ENCODE data around the gene CDKAL1. TPM values are rescaled to one million over a fixed set of nuclear protein-coding genes. Genes with fewer than 3 reads are reported as not detected.
A peak's percentile ranks its signal among the peaks of the same experiment; 100 is the strongest.

CDKAL1 gene
- total RNA-seq, 4 donors from 2014 or later = 24.7 to 32.8 (median 29.8) TPM

DNA sequence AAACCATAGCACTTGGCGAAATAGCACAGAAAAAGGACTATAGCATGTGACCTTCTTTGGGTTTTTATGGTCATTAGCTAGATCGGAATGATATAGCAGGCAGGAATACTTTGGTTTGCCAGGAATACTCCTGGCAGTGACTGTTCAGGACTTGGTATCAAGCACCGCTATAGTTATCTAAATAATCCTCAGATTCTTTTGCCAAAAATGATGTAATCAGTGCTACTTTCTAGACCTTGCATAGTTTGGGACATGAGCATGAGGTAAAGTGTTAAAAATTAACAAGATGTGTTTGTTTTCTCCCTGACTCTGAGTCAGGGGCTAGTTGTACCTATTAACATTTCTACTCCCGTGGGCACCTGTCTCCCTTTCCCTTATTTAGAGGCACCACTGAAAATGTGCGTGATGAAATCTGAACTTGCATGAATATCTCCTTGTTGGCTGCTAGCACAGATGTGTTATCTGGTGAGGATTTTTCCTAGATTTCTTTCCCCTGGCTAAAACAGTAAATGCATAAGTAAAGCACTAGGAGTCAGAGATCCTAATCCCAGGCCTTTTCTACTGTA is 511.0 kb downstream of the CDKAL1 start:
- TF ChIP-seq, protein P1, sequence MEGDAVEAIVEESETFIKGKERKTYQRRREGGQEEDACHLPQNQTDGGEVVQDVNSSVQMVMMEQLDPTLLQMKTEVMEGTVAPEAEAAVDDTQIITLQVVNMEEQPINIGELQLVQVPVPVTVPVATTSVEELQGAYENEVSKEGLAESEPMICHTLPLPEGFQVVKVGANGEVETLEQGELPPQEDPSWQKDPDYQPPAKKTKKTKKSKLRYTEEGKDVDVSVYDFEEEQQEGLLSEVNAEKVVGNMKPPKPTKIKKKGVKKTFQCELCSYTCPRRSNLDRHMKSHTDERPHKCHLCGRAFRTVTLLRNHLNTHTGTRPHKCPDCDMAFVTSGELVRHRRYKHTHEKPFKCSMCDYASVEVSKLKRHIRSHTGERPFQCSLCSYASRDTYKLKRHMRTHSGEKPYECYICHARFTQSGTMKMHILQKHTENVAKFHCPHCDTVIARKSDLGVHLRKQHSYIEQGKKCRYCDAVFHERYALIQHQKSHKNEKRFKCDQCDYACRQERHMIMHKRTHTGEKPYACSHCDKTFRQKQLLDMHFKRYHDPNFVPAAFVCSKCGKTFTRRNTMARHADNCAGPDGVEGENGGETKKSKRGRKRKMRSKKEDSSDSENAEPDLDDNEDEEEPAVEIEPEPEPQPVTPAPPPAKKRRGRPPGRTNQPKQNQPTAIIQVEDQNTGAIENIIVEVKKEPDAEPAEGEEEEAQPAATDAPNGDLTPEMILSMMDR (IDR thresholded peaks at IDR 0.05) = no peak
- TF ChIP-seq POLR2A (IDR thresholded peaks at IDR 0.05) = no peak
- intact Hi-C loops (cut with DNase I) = no loop called here
- H3K27me3 ChIP-seq = no peaks in the 10 kb centered on the region
- H3K9me3 ChIP-seq = no peaks in the 10 kb centered on the region
- DNase-seq = no peak
- 89 to 93% methylated on average over 5 of the region's 5 CpGs for WGBS, 2 donors
- no peak overlapping the region for H3K4me3 ChIP-seq (replicated peaks in 1 of 3)
- no peaks in the 10 kb centered on the region for H3K36me3 ChIP-seq
- H3K4me1 ChIP-seq = peaks cover 0 to 14% of the 10 kb centered on the region in 2 donors
- no peak overlapping the region for H3K27ac ChIP-seq

DNA sequence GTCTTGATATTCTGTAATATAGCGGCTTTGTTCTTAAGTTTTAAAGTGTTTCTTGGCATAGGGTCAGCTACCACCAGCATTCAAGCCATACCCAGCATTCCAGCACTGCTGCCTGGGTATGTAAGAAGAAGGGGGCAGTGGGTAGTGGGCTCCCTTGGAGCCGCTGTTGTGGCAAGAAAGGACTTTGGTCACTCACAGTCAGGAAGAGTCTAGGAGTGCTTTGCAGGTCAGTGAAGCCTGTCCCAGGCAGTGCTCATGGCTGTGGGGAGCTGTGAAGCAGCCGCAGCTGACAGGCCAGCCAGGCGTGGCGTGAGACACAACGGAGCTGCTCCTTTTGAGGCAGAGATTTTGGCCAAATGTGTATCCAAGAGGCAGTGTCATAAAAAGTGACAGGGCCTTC is 512.0 kb downstream of the CDKAL1 start:
- intact Hi-C loops (cut with DNase I) = no loop called here
- TF ChIP-seq, protein P1 (IDR thresholded peaks at IDR 0.05) = no peak
- no peaks in the 10 kb centered on the region for H3K27me3 ChIP-seq
- no peaks in the 10 kb centered on the region for H3K9me3 ChIP-seq
- H3K36me3 ChIP-seq = no peaks in the 10 kb centered on the region
- H3K27ac ChIP-seq = peak overlapping the region in 1 of 3 donors; percentile 7
- DNase-seq = peak; percentile 85 to 89
- WGBS, 2 donors = 20 to 27% methylated on average over 4 to 6 of the region's 6 CpGs
- H3K4me3 ChIP-seq (replicated peaks in 1 of 3) = no peak overlapping the region
- peaks cover 0 to 14% of the 10 kb centered on the region in 2 donors for H3K4me1 ChIP-seq

DNA sequence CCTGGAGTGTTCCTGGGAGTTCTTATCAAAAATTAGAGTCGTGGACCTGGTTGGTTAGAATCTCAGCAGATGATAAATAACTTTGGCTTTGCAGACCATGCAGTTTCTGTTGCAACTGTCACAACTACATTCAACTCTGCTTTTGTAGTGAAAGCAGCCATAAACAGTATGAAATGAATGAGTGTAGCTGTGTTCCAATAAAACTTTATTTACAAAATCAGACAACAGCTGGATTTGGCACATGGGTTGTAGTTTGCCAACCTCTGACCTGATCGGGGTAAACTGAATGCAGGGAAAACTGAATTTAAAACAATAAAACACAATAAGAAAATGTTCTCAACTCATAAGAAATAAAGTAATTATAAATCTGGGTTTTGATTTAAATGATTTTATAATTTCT is 513.8 kb downstream of the CDKAL1 start:
- Histone ChIP-seq H3K27me3 (no peaks in the 10 kb centered on the region), H3K4me3 (replicated peaks in 1 of 3) (no peak overlapping the region), H3K4me1 (peaks cover 0 to 14% of the 10 kb centered on the region in 2 donors), H3K36me3 (no peaks in the 10 kb centered on the region), H3K9me3 (no peaks in the 10 kb centered on the region), H3K27ac (no peak overlapping the region)
- 91 to 92% methylated on average over 2 of the region's 2 CpGs for WGBS, 2 donors
- TF ChIP-seq POLR2A (IDR thresholded peaks at IDR 0.05) = no peak
- TF ChIP-seq, protein P1 (IDR thresholded peaks at IDR 0.05) = no peak
- intact Hi-C loops (cut with DNase I) = no loop called here
- DNase-seq = no peak

DNA sequence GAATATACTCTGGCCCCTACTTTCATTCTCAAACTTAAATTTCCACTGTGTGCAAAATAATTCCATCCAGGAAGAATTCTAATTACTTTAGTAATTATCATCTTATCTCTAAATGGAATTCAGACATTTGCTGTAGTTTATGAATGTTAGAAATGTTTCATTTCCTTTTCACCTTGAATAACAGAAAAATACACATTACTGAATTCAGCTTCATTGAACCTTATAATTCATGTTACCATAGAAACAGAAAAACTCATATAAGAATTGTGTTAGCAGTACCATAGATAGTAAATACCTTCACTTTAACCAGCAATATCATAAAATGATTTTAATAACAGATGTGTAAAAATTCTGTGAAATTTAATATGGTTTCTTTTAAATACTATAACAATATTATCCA is 514.9 kb downstream of the CDKAL1 start:
- no peak overlapping the region for H3K27ac ChIP-seq
- DNase-seq = no peak
- TF ChIP-seq POLR2A (IDR thresholded peaks at IDR 0.05) = no peak
- TF ChIP-seq, protein P1 (IDR thresholded peaks at IDR 0.05) = no peak

DNA sequence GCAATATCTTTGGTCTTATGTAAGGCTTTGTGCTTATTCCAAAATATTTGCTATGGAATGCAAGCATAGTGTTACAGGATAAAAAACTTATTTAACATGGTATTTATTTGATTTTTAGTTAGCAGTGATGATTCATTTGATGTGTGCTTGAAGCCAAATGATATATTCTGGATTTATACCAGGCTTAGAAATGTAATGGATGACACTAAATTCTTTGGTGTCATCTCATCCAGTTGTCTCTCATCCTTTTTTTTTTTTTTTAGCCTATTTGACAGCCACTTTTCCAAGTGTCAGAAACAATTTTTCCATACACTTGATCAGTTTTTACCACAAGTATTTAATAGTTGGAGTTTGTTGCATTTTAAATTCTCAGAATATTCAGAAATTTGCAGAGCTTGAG is 515.3 kb downstream of the CDKAL1 start:
- Histone ChIP-seq H3K4me3 (replicated peaks in 1 of 3) (no peak overlapping the region), H3K27me3 (no peaks in the 10 kb centered on the region), H3K9me3 (no peaks in the 10 kb centered on the region), H3K27ac (no peak overlapping the region), H3K36me3 (no peaks in the 10 kb centered on the region), H3K4me1 (peaks cover 0 to 14% of the 10 kb centered on the region in 2 donors)
- TF ChIP-seq POLR2A (IDR thresholded peaks at IDR 0.05) = no peak
- TF ChIP-seq, protein P1 (IDR thresholded peaks at IDR 0.05) = no peak
- no peak for DNase-seq
- intact Hi-C loops (cut with DNase I) = no loop called here

More for the DNA sequence above, 514.9 kb downstream of the CDKAL1 start:
- Histone ChIP-seq H3K4me3 (replicated peaks in 1 of 3) (no peak overlapping the region), H3K4me1 (peaks cover 0 to 14% of the 10 kb centered on the region in 2 donors), H3K27me3 (no peaks in the 10 kb centered on the region), H3K9me3 (no peaks in the 10 kb centered on the region), H3K36me3 (no peaks in the 10 kb centered on the region)
- intact Hi-C loops (cut with DNase I) = no loop called here
